GM18907 (cell line): ENCODE data around the gene GALNT7.
"Not testable (repeated sequence)": the region's sequence is repeated elsewhere in the genome, so short reads cannot be mapped to it uniquely, and the experiment has no call there.

ENCODE experiments used
- ATAC-seq: cut with Tn5 transposase; IDR thresholded peaks from one replicate; pipeline ENCODE4 v1.9.1; 2021; ENCODE audit warnings: mild to moderate bottlenecking, moderate library complexity; ENCODE audit not compliant: unreplicated experiment

Gene GALNT7

DNA sequence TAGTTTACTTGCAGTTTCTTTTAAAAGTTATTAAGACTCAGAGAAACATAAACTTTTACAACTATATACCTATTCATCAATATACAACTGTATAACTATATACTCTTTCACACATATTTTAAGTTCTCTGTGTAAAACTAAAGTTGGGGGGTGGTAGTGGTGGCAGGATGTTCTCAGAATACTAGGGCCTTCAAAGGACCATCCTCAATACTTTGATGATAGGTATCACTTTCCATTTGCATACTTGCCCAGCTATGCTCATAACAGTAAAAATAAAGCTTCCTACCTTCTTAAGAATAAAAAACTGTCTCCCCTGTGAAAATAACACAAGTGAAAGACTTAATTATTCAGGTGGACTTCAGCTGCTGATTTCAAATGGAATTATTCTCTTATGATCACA, 2.9 kb upstream of the GALNT7 start:
- no peak for ATAC-seq

DNA sequence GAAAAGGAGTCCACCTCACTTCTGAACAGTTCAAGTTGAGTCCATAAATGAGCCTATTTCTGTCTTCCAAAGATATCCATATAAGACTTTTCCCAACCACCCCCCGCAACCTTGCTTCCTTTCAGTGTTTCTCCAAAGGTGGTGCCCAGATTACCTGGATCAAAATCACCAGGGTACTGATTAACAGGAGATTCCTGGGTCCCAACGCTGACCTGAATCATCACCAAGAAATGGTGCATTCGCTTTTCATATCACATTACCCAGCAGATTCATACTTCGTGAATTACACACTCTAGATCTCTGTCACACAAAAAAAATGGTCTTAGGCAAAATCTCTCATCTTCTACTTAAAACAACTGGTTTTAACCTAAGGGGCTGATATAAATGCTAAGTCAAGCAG, 2.1 kb upstream of the GALNT7 start:
- no peak for ATAC-seq

DNA sequence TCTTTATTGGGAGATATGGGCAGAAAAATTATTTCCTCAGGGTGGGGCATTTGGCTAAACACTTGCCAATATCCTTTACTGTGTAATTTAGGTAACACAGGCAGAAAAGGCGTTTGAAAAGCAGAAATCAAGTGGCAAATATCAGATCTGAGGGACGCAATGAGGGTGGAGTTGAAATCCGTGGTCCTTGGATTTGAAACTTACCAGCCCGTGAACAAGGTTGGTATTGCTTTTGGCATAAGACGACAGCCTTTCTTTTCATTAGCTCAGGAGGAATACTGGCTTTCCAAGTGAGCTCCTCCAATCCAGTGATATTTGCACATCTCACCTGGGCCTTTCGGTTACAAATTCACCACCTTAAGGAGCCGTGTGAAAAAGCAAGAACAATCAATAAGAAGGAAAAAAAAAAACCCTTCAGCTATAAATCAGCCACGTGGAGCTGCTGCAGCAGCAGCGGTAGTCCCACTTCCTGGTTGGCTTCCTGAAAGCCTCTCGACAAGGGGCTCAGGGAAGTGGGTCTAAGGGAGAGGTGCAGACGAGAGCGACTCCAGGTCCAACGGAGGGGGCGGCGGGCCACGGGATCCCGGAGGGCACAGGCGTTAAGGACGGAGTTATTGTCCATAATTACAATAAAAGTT, 734 bp upstream of the GALNT7 start:
- ATAC-seq = peak; percentile 28

- no peak for ATAC-seq
These were observed 492 bp downstream of the GALNT7 start for GRCh38 chr4:173169178-173169427.

DNA sequence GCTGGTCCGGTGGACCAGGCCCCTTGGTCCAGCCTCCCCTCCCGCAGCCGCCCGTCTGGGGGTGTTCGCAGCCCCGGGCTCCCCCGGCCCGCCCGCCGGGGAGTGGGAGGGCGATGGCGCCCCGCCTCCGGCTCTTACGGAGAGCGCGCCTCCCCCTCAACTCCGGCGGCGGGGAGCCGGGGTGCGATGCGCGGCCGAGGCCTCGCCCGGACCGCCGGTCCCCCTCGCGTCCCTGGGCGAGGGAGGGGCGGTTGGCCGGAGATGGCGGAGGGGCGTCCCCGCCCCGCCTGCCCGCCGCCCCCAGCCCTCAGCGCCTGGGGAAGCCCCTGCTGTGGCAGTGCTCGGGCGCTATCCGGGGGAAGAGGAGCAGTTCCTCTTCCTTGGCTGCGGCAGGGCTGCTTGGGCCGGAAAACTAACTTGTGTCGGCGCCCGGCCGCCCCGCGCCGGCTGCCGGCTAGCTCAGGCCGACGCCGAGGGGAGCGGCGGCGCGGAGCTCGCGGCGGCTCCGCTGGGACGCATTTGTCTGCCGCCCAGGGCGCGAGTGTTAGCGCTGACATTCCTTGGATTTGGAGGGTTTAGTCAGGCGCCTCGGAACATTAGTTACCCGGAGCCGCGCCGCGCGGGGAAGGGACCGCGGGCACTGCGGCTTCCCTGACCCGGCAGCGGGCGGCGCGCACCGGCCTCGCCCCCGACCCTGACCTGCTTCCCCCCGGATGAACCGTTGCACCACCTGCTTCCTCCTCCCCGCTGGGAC, 994 bp downstream of the GALNT7 start:
- ATAC-seq = peak; percentile 72

DNA sequence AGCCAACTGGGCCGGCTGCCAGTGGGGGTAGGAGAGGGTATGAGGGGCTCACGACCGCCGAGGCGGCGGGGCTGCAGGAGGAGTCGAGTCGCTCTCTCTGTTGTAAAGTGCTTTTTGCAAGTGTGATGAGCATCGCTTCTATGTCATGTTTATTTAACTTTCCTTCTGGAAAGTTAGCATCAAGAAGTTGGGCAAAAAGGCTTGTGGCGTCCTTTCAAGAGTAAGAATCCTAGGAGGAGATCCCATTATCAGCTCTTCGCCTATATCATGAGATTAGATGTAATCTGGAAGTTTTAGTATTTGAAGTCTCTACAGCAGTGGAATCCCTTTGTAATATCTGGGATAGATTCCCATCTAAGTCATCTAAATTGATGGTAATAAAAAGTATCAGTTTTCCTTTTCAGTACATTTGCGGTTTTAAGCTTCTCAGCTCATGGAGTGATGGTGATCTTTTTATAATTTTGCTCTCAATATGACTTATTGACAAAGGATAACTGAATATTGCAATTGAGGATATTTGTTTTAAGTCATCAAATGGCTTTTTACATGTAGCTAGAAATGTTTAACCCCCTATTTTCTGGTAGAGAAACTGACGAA, 1.7 kb downstream of the GALNT7 start:
- no peak for ATAC-seq

DNA sequence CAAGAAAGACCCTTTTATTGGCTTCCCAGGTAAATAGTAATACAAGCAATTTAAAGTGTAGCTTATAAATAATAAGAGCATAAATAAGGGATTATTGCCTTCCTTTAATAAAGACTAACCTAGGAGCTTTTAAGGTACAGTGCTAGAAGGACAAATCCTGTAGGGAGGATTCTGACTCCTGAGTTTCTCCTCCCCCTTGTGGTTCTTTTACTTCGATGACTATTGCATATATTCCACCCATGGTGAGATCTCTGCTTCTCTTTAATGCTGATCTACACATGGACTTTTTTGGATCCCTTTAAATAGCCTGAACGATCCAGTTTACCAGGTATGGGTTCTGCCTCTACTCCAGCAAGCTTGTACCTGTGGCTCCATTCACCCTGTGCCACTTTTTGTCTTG, 2.5 kb downstream of the GALNT7 start:
- ATAC-seq = no peak

DNA sequence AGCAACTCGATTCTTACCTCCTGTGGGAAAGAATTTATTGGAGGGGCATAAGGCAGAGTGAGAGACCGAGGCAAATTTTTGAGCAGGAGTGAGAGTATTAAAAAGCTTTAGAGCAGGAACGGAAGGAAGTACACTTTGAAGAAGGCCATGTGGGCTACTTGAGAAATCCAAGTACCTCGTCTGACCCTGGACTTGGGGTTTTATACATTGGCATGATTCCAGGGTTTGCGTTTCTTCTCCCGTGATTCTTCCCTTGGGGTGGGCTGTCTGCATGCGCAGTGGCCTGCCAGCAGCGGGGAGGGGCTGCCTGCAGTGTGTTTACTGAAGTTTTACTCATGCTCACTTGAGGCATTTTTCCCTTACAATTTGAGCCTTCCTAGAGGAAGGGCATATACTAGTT, 3.4 kb downstream of the GALNT7 start:
- ATAC-seq = no peak

DNA sequence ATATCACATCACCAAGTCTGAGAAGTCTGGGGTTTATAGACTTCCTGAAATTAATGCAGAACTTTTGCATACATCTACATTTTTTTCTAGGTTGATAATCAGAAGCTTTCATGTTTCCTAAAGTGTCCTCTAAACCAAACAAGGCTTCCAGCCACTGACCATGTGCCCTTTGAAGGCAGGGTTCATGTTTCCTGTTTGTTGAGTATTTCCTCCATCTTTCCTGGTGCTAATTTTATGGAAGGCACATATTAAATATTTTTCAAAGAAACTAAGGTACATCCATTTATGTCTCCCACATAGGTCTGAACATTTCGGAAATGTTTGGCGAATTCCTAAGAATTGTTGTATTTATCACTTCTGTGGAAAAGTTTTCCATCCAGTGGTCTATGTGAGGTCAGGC, 5.6 kb downstream of the GALNT7 start:
- ATAC-seq = no peak

GRCh38 chr4:173174594-173175012, 6.0 kb downstream of the GALNT7 start:
- ATAC-seq = no peak

DNA sequence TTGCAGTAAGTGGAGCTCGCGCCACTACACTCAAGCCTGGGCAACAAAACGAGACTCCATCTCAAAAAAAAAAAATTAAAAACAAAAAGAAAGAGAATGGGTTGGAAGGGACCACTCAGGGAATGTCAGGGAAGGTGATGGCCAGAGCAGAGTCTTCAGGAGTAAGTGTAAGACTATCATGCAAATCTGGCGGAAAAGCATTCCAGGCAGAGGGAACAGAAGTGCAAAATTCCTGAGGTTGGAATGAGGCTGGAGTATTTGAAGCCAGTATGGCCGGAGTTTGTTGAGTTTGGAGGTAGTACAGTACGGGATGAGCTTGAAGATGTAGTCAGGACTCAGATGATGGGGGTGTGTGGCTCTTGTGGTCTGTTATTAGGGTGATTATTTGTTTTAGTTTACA, 7.4 kb downstream of the GALNT7 start:
- no peak for ATAC-seq

- no peak for ATAC-seq
These were observed 8.6 kb downstream of the GALNT7 start for GRCh38 chr4:173177232-173177631.

DNA sequence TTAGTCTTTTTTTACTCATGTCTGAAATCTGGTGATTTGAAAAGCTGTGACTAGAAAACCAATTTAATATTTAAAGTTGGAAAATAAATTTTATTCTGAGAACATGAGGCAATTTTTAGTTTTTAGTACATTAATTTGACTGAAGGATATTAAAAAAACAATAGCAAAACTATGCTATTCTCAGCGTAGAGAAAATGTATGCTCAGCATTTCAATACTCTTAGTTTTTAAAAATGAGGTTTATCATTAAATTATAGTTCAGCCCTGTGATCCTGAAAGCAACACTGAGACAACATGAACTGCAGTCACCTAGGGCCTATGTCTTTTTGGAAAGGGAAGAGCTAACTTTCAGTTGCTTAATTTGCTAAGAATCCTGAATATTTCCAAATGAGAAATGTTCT, 9.5 kb downstream of the GALNT7 start:
- no peak for ATAC-seq

DNA sequence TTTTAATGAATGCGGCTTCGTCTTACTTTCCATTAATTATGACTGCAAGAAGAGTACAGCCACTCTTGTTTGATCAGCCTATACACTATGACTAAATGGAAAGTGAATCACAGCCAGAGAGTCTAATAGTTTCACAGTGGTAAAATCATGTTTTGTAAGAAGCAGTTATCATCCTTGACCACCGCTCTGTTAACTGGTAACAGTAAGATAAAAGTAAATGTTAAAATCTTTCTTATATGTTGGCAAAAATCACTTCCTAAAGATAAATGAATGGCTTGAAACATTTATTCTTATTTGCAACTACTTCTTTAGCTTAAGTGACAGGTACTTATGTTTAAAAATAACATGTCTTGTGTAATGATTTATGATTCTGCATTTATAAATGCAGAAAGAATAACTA, 13.2 kb downstream of the GALNT7 start:
- ATAC-seq = peak; percentile 64

- no peak for ATAC-seq
These were observed 13.8 kb downstream of the GALNT7 start for GRCh38 chr4:173182403-173182802.

DNA sequence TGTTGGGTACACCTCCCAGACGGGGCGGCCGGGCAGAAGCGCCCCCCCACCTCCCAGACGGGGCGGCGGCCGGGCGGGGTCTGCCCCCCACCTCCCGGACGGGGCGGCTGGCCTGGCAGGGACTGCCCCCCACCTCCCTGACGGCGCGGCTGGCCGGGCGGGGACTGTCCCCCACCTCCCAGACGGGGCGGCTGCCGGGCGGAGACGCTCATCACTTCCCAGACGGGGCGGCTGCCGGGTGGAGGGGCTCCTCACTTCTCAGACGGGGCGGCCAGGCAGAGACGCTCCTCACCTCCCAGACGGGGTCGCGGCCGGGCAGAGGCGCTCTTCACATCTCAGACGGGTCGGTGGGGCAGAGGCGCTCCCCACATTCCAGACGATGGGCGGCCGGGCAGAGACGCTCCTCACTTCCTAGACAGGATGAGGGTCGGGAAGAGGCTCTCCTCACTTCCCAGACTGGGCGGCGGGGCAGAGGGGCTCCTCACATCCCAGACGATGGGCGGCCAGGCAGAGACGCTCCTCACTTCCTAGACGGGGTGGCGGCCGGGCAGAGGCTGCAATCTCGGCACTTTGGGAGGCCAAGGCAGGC, 15.1 kb downstream of the GALNT7 start:
- ATAC-seq = not testable (repeated sequence)

- no peak for ATAC-seq
These were observed 17.4 kb downstream of the GALNT7 start for GRCh38 chr4:173185847-173186510.

GRCh38 chr4:173187732-173188131, 19.1 kb downstream of the GALNT7 start:
- no peak for ATAC-seq

- no peak for ATAC-seq
These were observed 20.0 kb downstream of the GALNT7 start for GRCh38 chr4:173188648-173189047.

- ATAC-seq = no peak
These were observed 20.6 kb downstream of the GALNT7 start for GRCh38 chr4:173189117-173189693.

DNA sequence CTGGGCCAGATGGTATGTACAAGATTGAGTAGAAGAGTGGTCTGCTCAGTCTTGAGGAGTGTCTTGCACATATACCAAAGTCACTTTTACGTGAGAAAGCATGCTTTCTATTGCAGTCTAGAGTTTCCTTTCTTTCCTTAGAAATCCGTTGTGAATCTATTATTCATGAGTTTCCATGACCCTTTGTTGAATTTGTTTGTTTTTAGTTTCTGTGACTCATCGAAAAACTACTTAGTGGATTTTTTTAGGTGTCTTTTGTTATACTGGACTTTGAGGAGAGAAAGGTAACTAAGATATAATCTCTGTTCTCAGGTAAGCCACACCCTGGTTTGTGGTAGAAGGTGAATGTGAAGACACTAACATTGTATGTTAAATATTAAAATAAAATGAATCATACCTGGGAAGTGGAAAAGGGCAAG, 23.0 kb downstream of the GALNT7 start:
- no peak for ATAC-seq
